Measurements from ENCODE around the gene OLAH.

OLAH gene

DNA sequence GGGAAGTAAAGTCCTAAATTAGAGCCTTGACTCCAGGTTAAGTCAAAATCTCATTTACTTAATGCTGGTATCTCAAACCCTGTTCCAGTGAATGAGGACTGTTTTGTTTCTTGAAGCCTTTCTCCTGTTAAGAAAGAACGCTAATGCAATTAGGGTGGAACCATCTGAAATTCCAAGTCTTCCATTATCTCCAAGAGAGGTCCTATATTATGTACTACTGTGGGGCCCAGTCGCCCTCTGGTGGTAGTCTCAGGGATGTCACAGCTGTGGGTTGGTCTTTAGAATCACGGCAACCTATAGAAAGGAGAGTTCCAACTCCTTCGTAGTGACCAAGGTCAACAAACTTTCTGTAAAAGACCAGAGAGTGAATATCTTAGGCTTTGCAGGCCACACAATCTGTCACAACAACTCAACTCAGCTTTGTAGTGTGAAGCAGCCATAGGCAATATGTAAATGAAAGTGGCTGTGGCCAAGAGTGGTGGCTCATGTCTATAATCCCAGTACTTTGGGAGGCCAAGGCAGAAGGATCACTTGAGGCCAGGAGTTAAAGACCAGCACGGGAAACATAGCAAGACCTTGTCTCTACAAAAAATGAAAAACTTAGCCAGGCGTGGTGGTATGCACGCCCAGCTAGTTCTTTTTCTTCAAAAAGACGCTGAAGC lies 62.7 kb downstream of the OLAH start:
- H3K27me3 ChIP-seq (ENCODE audit: low read depth, low read length) = no peaks in the 10 kb centered on the region
- no peak overlapping the region for H3K4me3 ChIP-seq (ENCODE audit: low read length)
- H3K9ac ChIP-seq (ENCODE audit: low read length) = no peak overlapping the region
- H3K27ac ChIP-seq (ENCODE audit: low read length) = no peak overlapping the region
- no peak overlapping the region for H3K4me2 ChIP-seq (ENCODE audit: low read length)
- H3K36me3 ChIP-seq (replicated peaks; ENCODE audit: low read depth, low read length) = peaks cover 6% of the 10 kb centered on the region
- H4K20me1 ChIP-seq (ENCODE audit: insufficient read depth, low read length) = no peaks in the 10 kb centered on the region
- H2AFZ ChIP-seq (ENCODE audit: low read depth, low read length) = no peak overlapping the region
- TF ChIP-seq, protein P1, sequence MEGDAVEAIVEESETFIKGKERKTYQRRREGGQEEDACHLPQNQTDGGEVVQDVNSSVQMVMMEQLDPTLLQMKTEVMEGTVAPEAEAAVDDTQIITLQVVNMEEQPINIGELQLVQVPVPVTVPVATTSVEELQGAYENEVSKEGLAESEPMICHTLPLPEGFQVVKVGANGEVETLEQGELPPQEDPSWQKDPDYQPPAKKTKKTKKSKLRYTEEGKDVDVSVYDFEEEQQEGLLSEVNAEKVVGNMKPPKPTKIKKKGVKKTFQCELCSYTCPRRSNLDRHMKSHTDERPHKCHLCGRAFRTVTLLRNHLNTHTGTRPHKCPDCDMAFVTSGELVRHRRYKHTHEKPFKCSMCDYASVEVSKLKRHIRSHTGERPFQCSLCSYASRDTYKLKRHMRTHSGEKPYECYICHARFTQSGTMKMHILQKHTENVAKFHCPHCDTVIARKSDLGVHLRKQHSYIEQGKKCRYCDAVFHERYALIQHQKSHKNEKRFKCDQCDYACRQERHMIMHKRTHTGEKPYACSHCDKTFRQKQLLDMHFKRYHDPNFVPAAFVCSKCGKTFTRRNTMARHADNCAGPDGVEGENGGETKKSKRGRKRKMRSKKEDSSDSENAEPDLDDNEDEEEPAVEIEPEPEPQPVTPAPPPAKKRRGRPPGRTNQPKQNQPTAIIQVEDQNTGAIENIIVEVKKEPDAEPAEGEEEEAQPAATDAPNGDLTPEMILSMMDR (IDR thresholded peaks at IDR 0.05; ENCODE audit: low read depth, low read length) = peak; percentile 75
- no peak for TF ChIP-seq EZH2phosphoT487 (IDR thresholded peaks at IDR 0.05; ENCODE audit: low read depth)
- peaks cover 7% of the 10 kb centered on the region for H3K79me2 ChIP-seq (ENCODE audit: low read length)
- H3K9me3 ChIP-seq (ENCODE audit: insufficient read depth, low read length) = no peaks in the 10 kb centered on the region
- no peaks in the 10 kb centered on the region for H3K4me1 ChIP-seq (ENCODE audit: low read length)

GRCh38 chr10:15112657-15113056 lies 68.9 kb downstream of the OLAH start:
- H3K9ac ChIP-seq (ENCODE audit: low read length) = no peak overlapping the region
- no peak for TF ChIP-seq EZH2phosphoT487 (IDR thresholded peaks at IDR 0.05; ENCODE audit: low read depth)
- TF ChIP-seq, protein P1 (IDR thresholded peaks at IDR 0.05; ENCODE audit: low read depth, low read length) = no peak
- H3K4me2 ChIP-seq (ENCODE audit: low read length) = no peak overlapping the region
- no peaks in the 10 kb centered on the region for H3K9me3 ChIP-seq (ENCODE audit: insufficient read depth, low read length)
- H3K4me3 ChIP-seq (ENCODE audit: low read length) = no peak overlapping the region
- H4K20me1 ChIP-seq (ENCODE audit: insufficient read depth, low read length) = no peaks in the 10 kb centered on the region
- H3K79me2 ChIP-seq (ENCODE audit: low read length) = no peaks in the 10 kb centered on the region
- H3K27ac ChIP-seq (ENCODE audit: low read length) = no peak overlapping the region
- H3K4me1 ChIP-seq (ENCODE audit: low read length) = no peaks in the 10 kb centered on the region
- peaks cover 5% of the 10 kb centered on the region for H3K36me3 ChIP-seq (replicated peaks; ENCODE audit: low read depth, low read length)
- no peak overlapping the region for H2AFZ ChIP-seq (ENCODE audit: low read depth, low read length)
- H3K27me3 ChIP-seq (ENCODE audit: low read depth, low read length) = no peaks in the 10 kb centered on the region

GRCh38 chr10:15113766-15114165 lies 70.0 kb downstream of the OLAH start:
- Histone ChIP-seq H3K9me3 (ENCODE audit: insufficient read depth, low read length) (no peaks in the 10 kb centered on the region), H3K9ac (ENCODE audit: low read length) (no peak overlapping the region), H3K4me1 (ENCODE audit: low read length) (no peaks in the 10 kb centered on the region), H3K36me3 (replicated peaks; ENCODE audit: low read depth, low read length) (peaks cover 5% of the 10 kb centered on the region), H4K20me1 (ENCODE audit: insufficient read depth, low read length) (no peaks in the 10 kb centered on the region), H3K4me3 (ENCODE audit: low read length) (no peak overlapping the region), H3K4me2 (ENCODE audit: low read length) (no peak overlapping the region), H2AFZ (ENCODE audit: low read depth, low read length) (no peak overlapping the region), H3K27ac (ENCODE audit: low read length) (no peak overlapping the region), H3K27me3 (ENCODE audit: low read depth, low read length) (no peaks in the 10 kb centered on the region), H3K79me2 (ENCODE audit: low read length) (no peaks in the 10 kb centered on the region)
- TF ChIP-seq, protein P1 (IDR thresholded peaks at IDR 0.05; ENCODE audit: low read depth, low read length) = no peak
- TF ChIP-seq EZH2phosphoT487 (IDR thresholded peaks at IDR 0.05; ENCODE audit: low read depth) = no peak

DNA sequence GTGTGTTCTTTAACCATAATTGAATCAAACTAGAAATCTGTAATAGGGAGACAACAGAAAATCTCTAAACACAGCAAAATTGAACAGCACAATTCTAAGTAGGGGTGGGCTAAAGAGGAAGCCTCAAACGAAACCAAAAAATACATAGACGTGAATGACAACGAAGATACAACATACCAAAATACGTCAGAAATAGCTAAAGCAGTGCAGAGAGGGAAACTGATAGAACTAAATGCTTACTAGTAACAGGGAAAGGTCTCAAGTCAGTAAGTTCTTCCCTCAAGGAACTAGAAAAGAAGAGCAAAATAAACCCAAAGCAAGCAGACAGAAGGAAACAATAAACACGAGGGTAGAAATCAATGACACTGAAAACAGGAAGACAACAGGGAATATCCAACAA lies 72.5 kb downstream of the OLAH start:
- H2AFZ ChIP-seq (ENCODE audit: low read depth, low read length) = no peak overlapping the region
- no peaks in the 10 kb centered on the region for H4K20me1 ChIP-seq (ENCODE audit: insufficient read depth, low read length)
- TF ChIP-seq EZH2phosphoT487 (IDR thresholded peaks at IDR 0.05; ENCODE audit: low read depth) = no peak
- TF ChIP-seq, protein P1 (IDR thresholded peaks at IDR 0.05; ENCODE audit: low read depth, low read length) = no peak
- no peaks in the 10 kb centered on the region for H3K79me2 ChIP-seq (ENCODE audit: low read length)
- no peak overlapping the region for H3K9ac ChIP-seq (ENCODE audit: low read length)
- H3K4me3 ChIP-seq (ENCODE audit: low read length) = no peak overlapping the region
- H3K4me1 ChIP-seq (ENCODE audit: low read length) = no peaks in the 10 kb centered on the region
- H3K27me3 ChIP-seq (ENCODE audit: low read depth, low read length) = no peaks in the 10 kb centered on the region
- no peak overlapping the region for H3K27ac ChIP-seq (ENCODE audit: low read length)
- H3K9me3 ChIP-seq (ENCODE audit: insufficient read depth, low read length) = no peaks in the 10 kb centered on the region
- H3K4me2 ChIP-seq (ENCODE audit: low read length) = no peak overlapping the region
- peaks cover 5% of the 10 kb centered on the region for H3K36me3 ChIP-seq (replicated peaks; ENCODE audit: low read depth, low read length)
